Measurements from ENCODE around the gene HSPA12B. TPM values are rescaled to one million over a fixed set of nuclear protein-coding genes. Genes with fewer than 3 reads are reported as not detected.

Gene HSPA12B
- total RNA-seq, 4 donors from 2014 or later = 7.3 to 19.4 (median 13.1) TPM

DNA sequence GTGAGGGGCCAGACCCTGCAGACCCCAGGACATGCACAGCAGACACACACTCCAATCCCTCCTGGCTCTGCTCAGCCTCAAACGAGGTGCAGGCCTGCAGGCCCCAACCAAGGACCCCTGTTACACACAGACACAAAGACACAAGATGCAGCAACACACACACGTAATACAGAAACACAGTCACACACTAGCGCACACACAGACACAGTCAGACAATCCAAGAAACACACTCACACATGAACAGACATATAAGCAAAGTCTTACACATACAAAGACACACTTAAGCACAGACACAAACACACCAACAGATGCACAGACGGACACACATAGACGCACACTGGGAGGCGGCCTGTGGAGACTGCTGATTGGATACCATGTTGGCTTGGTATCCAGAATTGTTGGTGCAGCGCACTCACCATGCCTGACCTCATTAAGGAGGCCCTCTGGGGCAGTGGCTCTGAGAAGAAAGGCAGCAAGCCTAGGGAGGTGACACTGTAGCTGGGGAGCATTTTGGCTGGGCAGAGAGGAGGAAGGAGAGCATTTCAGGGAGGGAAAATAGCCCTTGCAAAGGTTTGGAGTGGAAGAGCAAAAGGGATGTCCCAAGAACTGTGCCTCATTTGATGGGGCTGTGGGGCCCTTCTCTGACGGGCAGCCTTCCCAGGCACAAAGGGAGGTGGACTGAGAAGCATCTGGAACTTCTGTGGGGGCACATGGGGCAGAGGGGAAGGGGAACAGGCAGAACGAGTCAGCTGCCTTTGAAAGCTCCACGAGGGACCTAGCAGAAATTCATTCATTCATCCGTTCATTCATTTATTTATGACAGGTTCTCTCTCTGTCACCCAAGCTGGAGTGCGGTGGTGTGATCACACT, 1.4 kb upstream of the HSPA12B start:
- 73% methylated on average over 12 of the region's 12 CpGs for WGBS, 2 donors
- H3K27ac ChIP-seq = no peak overlapping the region

GRCh38 chr20:3731944-3732326, 550 bp upstream of the HSPA12B start:
- Histone ChIP-seq H3K36me3 (no peaks in the 10 kb centered on the region), H3K4me1 (peaks cover 8 to 32% of the 10 kb centered on the region in 2 donors), H3K27ac (no peak overlapping the region), H3K4me3 (replicated peaks in 1 of 3) (no peak overlapping the region), H3K9me3 (no peaks in the 10 kb centered on the region), H3K27me3 (no peaks in the 10 kb centered on the region)
- DNase-seq = no peak
- 77 to 81% methylated on average over 10 to 16 of the region's 16 CpGs for WGBS, 2 donors
- intact Hi-C loops (cut with DNase I) = no loop called here
- TF ChIP-seq CTCF (IDR thresholded peaks at IDR 0.05) = no peak

More for the DNA sequence above, 1.4 kb upstream of the HSPA12B start:
- intact Hi-C loops (cut with DNase I) = no loop called here
- H3K9me3 ChIP-seq = no peaks in the 10 kb centered on the region
- peaks cover 8 to 32% of the 10 kb centered on the region in 2 donors for H3K4me1 ChIP-seq
- H3K27me3 ChIP-seq = no peaks in the 10 kb centered on the region
- H3K36me3 ChIP-seq = no peaks in the 10 kb centered on the region
- DNase-seq = no peak
- TF ChIP-seq POLR2A (IDR thresholded peaks at IDR 0.05) (no peak), CTCF (IDR thresholded peaks at IDR 0.05) (no peak)
- no peak overlapping the region for H3K4me3 ChIP-seq (replicated peaks in 1 of 3)

DNA sequence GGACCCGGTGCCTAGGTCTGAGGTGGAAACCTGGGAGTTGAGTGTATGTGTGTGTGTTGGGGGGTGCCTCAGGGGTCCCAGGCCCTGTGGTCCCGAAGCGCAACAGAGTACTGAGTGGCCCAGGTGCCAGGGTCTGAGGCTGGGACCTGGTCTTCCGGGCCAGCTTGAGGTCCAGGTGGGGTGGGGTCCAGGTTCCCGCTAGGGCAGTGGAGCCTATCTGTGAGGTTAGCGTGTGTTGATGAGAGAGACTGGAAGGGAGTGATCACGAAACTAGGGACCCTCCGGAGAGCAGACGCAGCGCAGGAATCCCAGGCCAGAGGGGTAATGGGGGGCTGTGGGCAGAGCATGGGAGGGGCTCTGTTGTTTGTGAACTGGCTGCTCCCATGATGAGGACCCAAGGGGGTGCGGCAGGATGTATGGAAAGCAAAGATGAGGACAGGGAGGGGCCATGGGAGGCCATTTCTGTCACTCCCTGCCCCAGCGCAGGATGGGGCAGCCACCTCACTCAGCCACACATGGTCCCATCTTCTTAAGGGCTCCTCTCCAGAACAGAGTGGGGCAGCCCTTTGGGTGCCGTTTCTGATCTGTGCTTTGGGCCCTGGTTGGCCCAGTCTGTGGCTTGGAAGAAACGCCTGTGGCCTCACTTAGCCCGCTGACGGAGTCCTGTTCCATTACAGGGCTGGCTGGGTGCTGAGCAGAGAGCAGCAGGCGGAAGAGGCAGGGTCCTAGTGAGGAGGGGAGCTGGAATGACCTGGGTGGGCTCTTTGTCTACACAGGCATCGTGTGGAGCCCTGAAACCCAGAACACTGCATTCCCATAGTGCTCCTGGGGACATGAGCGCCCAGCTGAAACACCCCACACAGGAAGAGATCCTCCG, 872 bp downstream of the HSPA12B start:
- Histone ChIP-seq H3K36me3 (no peaks in the 10 kb centered on the region), H3K27ac (peak overlapping the region; percentile 1 to 61 (median 35)), H3K27me3 (no peaks in the 10 kb centered on the region), H3K9me3 (no peaks in the 10 kb centered on the region), H3K4me3 (replicated peaks in 1 of 3) (peak overlapping the region in 1 of 3 donors; percentile 9), H3K4me1 (peaks cover 8 to 36% of the 10 kb centered on the region in 2 donors)
- intact Hi-C loops (cut with DNase I) = no loop called here
- TF ChIP-seq CTCF (IDR thresholded peaks at IDR 0.05) = no peak
- TF ChIP-seq POLR2A (IDR thresholded peaks at IDR 0.05) = no peak
- DNase-seq = no peak
- WGBS, 2 donors = 66 to 82% methylated on average over 19 to 20 of the region's 20 CpGs

- no peaks in the 10 kb centered on the region for H3K36me3 ChIP-seq
- peak; percentile 90 to 93 for DNase-seq
- TF ChIP-seq CTCF (IDR thresholded peaks at IDR 0.05) (no peak), POLR2A (IDR thresholded peaks at IDR 0.05) (no peak)
- 39 to 40% methylated on average over 12 of the region's 12 CpGs for WGBS, 2 donors
- peaks cover 8 to 29% of the 10 kb centered on the region in 2 donors for H3K4me1 ChIP-seq
- no peaks in the 10 kb centered on the region for H3K9me3 ChIP-seq
- H3K4me3 ChIP-seq (replicated peaks in 1 of 3) = no peak overlapping the region
- H3K27ac ChIP-seq = peak overlapping the region in 2 of 3 donors; percentile 1 to 61
- intact Hi-C loops (cut with DNase I) = no loop called here
- no peaks in the 10 kb centered on the region for H3K27me3 ChIP-seq
Measured at GRCh38 chr20:3734111-3734843, 1.8 kb downstream of the HSPA12B start.

Measured in thyroid gland (tissue), 4 donors.